HuH-7.5 (cell line): ENCODE measurements around the gene TMEM117.

Source experiments
- DNase-seq: peaks from one replicate; pipeline ENCODE4 v3.0.0; 2011; ENCODE audit warnings: low spot score

The TMEM117 gene

DNA sequence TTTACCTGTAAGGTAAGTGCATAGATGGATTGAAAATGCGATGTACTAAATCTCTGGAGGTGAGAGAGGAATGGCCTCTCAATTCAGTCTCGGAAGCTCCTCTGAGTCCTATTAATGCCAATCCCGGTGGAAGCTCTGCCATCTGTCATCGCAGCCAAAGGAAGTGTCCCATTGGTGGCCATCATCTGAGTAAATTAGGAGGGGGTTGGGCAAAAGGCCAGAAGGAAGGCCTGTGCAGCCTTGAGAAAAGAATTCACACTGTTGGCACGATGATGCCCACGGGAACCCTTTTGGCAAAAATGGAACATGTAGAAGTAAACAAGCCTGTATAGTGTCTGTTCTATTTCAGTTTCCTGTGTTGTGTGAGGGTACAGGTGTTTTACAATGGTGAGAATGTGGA, 545.5 kb downstream of the TMEM117 start:
- DNase-seq: no peak

DNA sequence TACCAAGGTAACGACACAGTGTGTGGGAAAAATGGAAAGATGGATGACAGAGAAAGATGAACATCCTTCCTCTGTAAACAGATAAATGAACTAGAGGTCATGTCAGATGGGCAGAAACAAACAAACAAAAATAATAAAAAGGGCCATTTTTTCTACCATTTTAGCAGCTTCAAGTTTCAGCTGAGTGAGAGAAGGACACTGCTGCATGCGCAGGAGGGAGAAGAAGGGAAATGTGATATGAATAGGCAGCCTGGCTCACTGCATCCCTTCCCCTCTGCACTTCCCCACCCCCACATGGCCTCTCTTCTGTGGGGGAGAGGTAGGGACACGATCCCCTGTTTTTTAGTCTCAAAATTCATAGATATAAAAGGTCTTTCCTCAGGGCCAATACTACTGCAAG, 548.3 kb downstream of the TMEM117 start:
- no peak for DNase-seq

DNA sequence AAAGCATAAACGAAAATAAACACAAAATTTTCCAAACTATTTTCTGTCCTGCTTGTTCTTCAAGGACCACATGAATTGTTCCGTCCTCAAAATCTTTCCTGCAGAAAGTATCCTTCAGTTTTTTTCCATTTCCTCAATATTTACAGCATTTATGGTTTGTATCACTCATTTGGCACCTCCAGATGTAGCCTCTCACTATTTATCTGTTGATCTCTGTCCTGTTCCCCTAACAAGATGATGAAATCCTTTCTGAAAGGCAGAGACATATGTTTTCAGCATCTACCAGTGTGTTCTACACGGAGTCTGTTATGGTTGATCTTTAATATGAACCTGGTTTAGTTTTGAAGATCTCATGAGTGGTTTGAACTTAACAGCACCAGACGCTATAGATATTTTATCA, 550.1 kb downstream of the TMEM117 start:
- no peak for DNase-seq

DNA sequence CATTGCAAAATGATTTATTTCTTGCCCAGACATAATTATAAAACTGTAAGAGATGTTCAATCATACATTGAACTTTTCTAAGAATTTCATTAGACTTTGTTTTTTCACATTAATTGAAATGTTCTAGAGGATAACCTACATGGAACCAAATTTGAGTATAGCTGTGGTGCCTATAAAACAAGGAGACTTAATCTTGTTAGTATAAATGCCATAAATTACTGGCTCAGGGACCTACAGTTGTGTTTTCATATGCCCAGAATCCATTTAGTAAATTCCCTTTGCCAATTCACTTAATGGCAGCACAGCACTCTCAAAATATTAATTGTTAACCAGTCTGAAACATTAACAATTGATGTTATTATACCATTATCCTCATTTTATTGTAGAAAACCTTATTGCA, 551.7 kb downstream of the TMEM117 start:
- no peak for DNase-seq

DNA sequence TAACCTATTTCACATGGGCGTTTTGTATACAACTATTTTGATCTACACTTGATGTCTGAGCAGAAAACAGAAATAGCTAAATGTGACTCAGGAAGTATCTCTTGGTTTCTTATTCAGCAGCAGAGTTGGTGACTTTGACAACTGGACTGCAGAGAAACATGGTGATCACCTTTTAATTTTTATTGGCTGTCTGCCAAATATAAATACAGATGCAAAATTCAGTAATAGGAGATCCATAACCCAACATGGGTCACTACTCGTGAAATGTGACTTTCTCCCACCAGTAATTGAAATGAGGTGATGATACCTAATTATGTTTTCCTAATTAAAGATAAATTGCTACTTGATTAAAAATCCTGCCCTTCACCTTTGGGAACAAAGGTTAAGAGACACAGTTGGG, 553.2 kb downstream of the TMEM117 start:
- no peak for DNase-seq

DNA sequence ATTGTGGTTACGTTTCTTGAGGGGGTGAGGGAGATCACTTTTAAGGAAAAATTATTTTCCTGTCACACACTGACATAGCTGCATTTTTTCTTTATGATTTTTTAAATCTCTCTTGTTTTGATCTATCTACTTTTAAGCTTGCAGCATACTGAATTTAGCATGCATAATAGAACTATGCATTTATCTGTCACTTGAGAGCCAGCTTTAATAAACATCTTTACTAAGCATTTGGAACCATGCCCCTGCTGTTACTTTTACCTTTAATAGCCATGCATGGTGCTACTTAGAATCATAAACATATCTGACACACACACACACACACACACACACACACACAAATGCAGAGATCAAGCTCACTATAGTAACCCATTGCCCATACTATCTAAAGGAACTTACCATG, 554.0 kb downstream of the TMEM117 start:
- DNase-seq: no peak

DNA sequence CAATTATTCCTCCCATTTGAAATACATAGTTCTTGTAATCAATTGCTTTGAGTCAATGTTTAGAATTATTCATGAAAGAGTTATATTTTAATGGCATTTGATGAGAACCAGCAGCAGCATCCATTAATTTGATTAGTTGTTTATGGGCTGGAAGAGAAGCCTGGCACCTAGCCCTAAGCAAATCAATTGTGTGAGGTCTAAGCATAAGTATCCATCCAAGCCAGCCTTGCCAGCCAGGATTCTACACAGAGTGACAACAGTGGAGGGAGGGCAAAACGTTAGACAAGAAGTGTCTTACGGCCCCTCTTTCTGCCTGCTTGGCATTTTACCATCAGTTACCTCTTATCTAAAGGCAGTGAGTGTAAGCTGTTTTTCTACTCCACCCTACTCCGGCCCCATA, 561.8 kb downstream of the TMEM117 start:
- no peak for DNase-seq

DNA sequence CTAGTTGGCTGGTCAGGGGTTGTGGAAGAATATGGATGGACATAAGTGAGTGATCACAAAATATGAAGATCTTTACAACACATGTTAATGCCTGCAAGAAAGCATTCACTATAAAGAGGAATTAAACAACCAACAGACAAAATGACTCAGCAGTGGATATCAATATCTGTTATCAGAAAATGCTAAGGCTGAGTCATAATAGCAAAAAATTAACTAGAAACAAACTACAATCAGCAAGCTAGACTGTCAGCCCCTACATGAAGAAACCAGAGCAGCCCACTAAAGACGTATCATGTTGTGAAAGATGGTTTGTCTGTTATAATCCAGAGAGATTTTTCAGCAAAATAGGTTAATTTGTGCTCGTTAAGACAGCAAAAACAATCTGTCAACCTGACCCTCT, 567.3 kb downstream of the TMEM117 start:
- DNase-seq: no peak

DNA sequence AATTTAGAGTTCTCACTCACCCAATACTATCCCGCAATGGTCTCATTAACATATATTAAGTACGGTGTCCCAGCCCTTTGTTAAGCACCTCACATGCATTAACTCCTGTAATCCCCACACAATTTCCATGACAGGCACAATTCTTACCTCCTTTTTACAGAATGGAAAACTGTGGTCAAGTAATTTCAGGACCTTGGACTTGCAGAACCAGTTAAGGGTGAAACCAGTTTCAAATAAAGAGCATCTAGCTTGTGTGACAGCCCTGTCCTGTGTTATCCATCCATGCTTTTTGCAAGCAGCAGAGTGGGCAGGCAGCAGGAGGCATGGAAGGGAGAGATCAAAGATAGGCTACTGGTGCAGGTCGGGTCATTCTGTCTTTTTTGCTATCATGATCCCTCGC, 569.4 kb downstream of the TMEM117 start:
- DNase-seq: no peak

DNA sequence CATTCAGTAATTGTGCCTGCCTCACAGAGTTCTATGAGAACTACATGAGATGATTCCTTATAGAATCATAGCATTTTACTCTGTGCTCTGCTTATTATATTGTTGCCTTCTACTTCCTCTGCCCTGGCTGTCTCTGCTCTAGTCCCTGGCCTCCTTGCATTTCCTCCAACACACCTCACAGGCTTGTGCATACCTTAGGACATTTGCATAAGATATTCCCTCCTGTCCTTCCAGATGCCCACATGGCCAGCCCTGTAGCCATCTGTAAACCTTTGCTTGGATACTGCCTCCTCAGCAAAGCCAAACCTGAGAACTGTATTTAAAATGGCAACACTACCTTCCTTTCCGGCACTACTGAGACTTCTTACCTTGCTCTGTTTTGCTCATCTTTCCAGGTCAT, 586.7 kb downstream of the TMEM117 start:
- no peak for DNase-seq

DNA sequence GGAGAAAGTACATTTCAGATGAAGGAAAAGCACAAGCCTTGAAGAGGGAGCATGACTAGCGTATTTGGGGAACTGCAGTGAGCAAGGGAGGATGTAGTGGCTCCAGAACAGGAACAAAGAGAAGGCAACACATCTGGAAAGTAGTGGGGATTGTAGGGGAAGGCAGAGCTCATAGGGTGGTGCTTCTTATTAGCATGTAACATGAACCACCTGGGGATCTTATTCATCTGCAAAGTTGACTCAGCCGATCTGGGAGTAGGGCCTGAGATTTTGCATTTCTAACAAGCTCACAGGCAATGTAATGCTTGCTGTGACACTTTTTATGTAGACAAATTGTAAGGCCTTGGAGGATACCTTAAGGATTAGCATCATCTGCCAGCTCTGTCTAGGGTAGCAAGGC, 592.9 kb downstream of the TMEM117 start:
- DNase-seq: no peak

DNA sequence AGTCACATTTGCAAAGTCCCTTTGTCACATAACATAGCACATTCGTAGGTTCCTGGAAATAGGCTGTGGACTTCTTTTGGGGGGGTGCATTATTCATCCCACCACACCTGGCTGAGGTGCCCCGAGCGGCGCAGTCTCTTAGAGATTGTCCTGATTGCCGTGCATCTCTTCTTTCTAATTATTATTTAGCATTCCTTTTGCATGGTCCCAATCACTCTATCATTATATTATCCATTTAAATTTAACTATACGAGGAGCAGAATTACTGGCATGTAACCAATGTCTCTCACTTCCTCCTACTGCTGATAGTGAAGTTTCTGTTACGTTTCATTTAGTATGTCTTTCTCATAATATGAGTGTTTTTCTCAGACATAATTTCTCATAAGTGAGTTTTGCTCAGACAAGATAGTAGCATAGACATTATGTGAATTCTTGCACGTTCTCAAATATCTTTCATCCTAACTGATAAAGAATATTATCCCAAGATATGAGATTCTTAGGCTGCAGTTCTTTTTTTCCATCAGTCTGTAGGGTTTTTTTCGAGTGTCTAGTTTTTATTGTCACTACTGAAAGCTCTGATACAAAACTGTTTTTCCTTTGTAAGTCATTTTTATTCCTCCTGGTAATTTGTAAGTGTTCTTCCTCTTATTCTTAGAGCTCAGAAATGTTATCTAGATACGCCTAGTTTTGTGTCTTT, 595.9 kb downstream of the TMEM117 start:
- DNase-seq: no peak

DNA sequence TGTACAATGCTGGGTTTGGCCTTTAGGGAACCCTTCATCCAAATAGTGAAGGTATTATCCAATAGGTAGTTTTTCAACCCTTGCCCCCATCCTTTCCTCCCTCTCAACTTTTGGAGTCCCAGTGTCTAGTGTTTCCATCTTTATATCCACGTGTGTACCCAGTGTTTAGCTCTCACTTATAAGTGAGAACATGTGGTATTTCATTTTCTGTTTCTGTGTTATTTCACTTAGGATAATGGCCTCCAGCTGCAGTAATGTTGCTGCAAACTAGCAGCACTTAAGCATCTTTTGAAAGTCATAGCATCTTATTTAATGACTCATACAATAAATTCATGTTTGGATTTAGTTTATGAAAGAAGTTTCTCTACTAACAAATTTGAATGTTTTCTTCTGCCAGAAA, 597.8 kb downstream of the TMEM117 start:
- no peak for DNase-seq

DNA sequence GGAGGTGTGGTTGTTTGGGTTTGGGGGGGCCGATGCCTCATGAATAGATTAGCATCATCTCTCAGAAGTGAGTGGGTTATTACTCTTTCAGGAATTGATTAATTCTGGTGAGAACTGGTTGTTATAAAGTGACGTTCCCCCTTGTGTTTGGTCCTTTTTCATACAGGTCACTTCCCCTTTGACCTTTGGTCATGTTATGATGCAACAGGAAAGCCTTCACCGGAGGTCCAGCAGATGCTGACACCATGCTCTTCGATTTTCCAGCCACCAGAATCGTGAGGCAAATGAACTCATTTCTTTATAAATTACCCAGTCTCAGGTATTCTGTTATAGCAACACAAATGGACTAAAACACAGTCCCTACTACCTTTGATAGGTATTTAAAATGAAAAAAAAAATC, 600.9 kb downstream of the TMEM117 start:
- no peak for DNase-seq
